Measurements from ENCODE around the gene NABP2. TPM values are rescaled to one million over a fixed set of nuclear protein-coding genes. Genes with fewer than 3 reads are reported as not detected.

The NABP2 gene
- total and polyA plus RNA-seq, 2 donors (not counting 1 experiment from before 2014, with no cell fraction given), result 14.9 to 16.1 TPM

- TF ChIP-seq, protein P1, sequence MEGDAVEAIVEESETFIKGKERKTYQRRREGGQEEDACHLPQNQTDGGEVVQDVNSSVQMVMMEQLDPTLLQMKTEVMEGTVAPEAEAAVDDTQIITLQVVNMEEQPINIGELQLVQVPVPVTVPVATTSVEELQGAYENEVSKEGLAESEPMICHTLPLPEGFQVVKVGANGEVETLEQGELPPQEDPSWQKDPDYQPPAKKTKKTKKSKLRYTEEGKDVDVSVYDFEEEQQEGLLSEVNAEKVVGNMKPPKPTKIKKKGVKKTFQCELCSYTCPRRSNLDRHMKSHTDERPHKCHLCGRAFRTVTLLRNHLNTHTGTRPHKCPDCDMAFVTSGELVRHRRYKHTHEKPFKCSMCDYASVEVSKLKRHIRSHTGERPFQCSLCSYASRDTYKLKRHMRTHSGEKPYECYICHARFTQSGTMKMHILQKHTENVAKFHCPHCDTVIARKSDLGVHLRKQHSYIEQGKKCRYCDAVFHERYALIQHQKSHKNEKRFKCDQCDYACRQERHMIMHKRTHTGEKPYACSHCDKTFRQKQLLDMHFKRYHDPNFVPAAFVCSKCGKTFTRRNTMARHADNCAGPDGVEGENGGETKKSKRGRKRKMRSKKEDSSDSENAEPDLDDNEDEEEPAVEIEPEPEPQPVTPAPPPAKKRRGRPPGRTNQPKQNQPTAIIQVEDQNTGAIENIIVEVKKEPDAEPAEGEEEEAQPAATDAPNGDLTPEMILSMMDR (IDR thresholded peaks at IDR 0.05), result no peak
- TF ChIP-seq EZH2 (IDR thresholded peaks at IDR 0.05; ENCODE audit: borderline replicate concordance, insufficient read depth, low read depth, low read length, poor library complexity, severe bottlenecking), result no peak
- Histone ChIP-seq H3K79me2 (ENCODE audit: control insufficient read depth, insufficient read depth, low read length) (no peaks in the 10 kb centered on the region), H3K4me2 (replicated peaks; ENCODE audit: low read depth, low read length, poor library complexity, severe bottlenecking) (no peak overlapping the region), H3K4me3 (ENCODE audit: control extremely low read depth in 1 of 5, extremely low read depth in 1 of 5, insufficient read depth in 1 of 5, low read depth in 2 of 5, low read length in 4 of 5) (no peak overlapping the region), H3K9me3 (ENCODE audit: control extremely low read depth in 1 of 3, control insufficient read depth in 2 of 3, insufficient read depth in 1 of 3, low read length in 2 of 3) (no peaks in the 10 kb centered on the region), H3K27me3 (replicated peaks in 1 of 4; ENCODE audit: control extremely low read depth in 1 of 4, control insufficient read depth in 3 of 4, insufficient read depth in 4 of 4, low read length in 3 of 4) (no peaks in the 10 kb centered on the region), H3K36me3 (replicated peaks in 1 of 2; ENCODE audit: control extremely low read depth in 1 of 2, control insufficient read depth in 1 of 2, extremely low read depth in 1 of 2, insufficient read depth in 2 of 2, low read length in 1 of 2) (peaks cover 0 to 2% of the 10 kb centered on the region in 2 experiments), H3K27ac (ENCODE audit: low read length in 2 of 2) (no peak overlapping the region), H4K20me1 (ENCODE audit: control insufficient read depth, insufficient read depth, low read length, poor library complexity, severe bottlenecking) (no peaks in the 10 kb centered on the region), H2AFZ (ENCODE audit: insufficient read depth, low read depth, low read length, poor library complexity, severe bottlenecking) (no peak overlapping the region), H3K4me1 (ENCODE audit: control insufficient read depth in 2 of 2, insufficient read depth in 2 of 2, low read length in 2 of 2) (no peaks in the 10 kb centered on the region), H3K9ac (ENCODE audit: low read length) (no peak overlapping the region)
- 94% methylated on average over 10 of the region's 11 CpGs for WGBS (ENCODE audit: insufficient coverage)
- ATAC-seq (ENCODE audit: low read depth) (no peak), DNase-seq (no peak)
- H3K27ac Mint-ChIP-seq, result no peak overlapping the region
- H3K27me3 Mint-ChIP-seq, result no peaks in the 10 kb centered on the region
- CTCF ChIA-PET, result interaction anchor here (0.7 to 1.5 kb wide), 2 partner anchors 10 to 28 kb away, joined by 3 to 4 read pairs; partner anchors contain the start of genes ANKRD52 and RNF41
- no peaks in the 10 kb centered on the region for H3K9me3 Mint-ChIP-seq (ENCODE audit: insufficient read depth)
- no peak overlapping the region for H3K4me3 Mint-ChIP-seq
- POLR2A ChIA-PET, result no interaction called here
- intact Hi-C loops (cut with micrococcal nuclease), result no loop called here
- H3K4me1 Mint-ChIP-seq, result no peaks in the 10 kb centered on the region
Observed at GRCh38 chr12:56231184-56231582, 7.0 kb downstream of the NABP2 start.

GRCh38 chr12:56234746-56235436 is 10.7 kb downstream of the NABP2 start:
- intact Hi-C loops (cut with micrococcal nuclease), result no loop called here
- 95% methylated on average over 16 of the region's 16 CpGs for WGBS (ENCODE audit: insufficient coverage)
- ChIA-PET CTCF (interaction anchor here (0.7 to 1.3 kb wide), 2 partner anchors 41 to 45 kb away, joined by 3 to 4 read pairs; partner anchors contain the start of gene SMARCC2), POLR2A (interaction anchor here (0.7 kb wide), 1 partner anchor 64 kb away, joined by 6 read pairs; no protein-coding TSS in a partner anchor)
- Mint-ChIP-seq H3K27me3 (no peaks in the 10 kb centered on the region), H3K9me3 (ENCODE audit: insufficient read depth) (no peaks in the 10 kb centered on the region), H3K27ac (no peak overlapping the region), H3K4me3 (no peak overlapping the region), H3K4me1 (no peaks in the 10 kb centered on the region)
- no peak overlapping the region for H3K27ac ChIP-seq (ENCODE audit: low read length in 2 of 2)
- H3K4me2 ChIP-seq (replicated peaks; ENCODE audit: low read depth, low read length, poor library complexity, severe bottlenecking), result no peak overlapping the region
- no peaks in the 10 kb centered on the region for H3K79me2 ChIP-seq (ENCODE audit: control insufficient read depth, insufficient read depth, low read length)
- H3K27me3 ChIP-seq (replicated peaks in 1 of 4; ENCODE audit: control extremely low read depth in 1 of 4, control insufficient read depth in 3 of 4, insufficient read depth in 4 of 4, low read length in 3 of 4), result no peaks in the 10 kb centered on the region
- peaks cover 0 to under 1% of the 10 kb centered on the region in 2 experiments for H3K36me3 ChIP-seq (replicated peaks in 1 of 2; ENCODE audit: control extremely low read depth in 1 of 2, control insufficient read depth in 1 of 2, extremely low read depth in 1 of 2, insufficient read depth in 2 of 2, low read length in 1 of 2)
- ATAC-seq (ENCODE audit: low read depth) (no peak), DNase-seq (no peak)
- no peak overlapping the region for H3K4me3 ChIP-seq (ENCODE audit: control extremely low read depth in 1 of 5, extremely low read depth in 1 of 5, insufficient read depth in 1 of 5, low read depth in 2 of 5, low read length in 4 of 5)
- H4K20me1 ChIP-seq (ENCODE audit: control insufficient read depth, insufficient read depth, low read length, poor library complexity, severe bottlenecking), result no peaks in the 10 kb centered on the region
- no peaks in the 10 kb centered on the region for H3K4me1 ChIP-seq (ENCODE audit: control insufficient read depth in 2 of 2, insufficient read depth in 2 of 2, low read length in 2 of 2)
- no peak overlapping the region for H2AFZ ChIP-seq (ENCODE audit: insufficient read depth, low read depth, low read length, poor library complexity, severe bottlenecking)
- H3K9ac ChIP-seq (ENCODE audit: low read length), result no peak overlapping the region
- TF ChIP-seq EZH2 (IDR thresholded peaks at IDR 0.05; ENCODE audit: borderline replicate concordance, insufficient read depth, low read depth, low read length, poor library complexity, severe bottlenecking), result no peak
- TF ChIP-seq, protein P1 (IDR thresholded peaks at IDR 0.05), result no peak
- H3K9me3 ChIP-seq (ENCODE audit: control extremely low read depth in 1 of 3, control insufficient read depth in 2 of 3, insufficient read depth in 1 of 3, low read length in 2 of 3), result no peaks in the 10 kb centered on the region

All from B cell (primary cell).